ENCODE results near the gene ADARB1. TPM values are rescaled to one million over a fixed set of nuclear protein-coding genes. Genes with fewer than 3 reads are reported as not detected.

Gene ADARB1
- total RNA-seq, 1 experiment from 2014 or later = 14.6 TPM

DNA sequence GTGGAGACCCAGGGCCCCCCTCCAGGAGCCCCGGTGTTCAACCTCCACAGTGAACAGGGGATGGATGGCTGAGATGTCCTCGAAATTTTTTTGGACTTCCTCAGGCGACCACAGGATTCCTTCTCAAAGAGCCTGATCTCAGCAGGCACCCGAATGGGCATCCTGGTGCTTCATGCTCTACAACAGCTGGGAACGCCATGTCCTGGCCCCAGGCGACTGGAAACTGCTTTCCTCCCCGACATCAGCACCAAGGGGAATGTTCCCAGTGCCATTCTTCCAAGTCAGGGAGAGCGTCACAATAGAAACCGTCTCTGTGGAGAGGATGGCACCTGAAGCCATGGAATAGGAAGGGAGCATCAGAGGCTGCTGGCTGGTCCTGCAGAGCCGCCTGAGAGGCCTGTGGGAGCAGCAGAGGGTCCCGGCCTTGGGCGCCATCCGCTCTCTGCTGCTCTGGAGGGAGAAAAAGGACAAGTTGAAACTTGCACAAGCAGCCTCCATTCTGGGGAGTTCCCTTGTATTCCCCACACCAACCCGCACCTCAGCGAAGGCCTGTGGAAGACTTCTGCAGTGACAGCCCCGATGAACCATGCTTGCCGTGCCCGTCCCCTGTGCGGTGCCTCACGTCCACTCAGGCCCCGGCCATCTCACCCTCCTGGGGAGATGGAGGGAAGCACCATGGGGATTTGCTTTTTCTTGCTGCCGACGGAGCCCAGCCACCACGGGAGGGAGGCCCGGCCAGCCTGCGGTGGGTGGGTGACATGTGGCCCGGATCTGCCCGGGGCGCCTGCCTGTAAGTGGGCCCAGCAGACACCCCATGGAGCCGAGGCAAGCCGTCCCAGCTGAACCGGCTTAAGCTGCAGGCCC is 2.3 kb upstream of the ADARB1 start (continued):
- TF ChIP-seq HMGA2 (CRISPR knock-in tag; IDR thresholded peaks at IDR 0.05) = no peak
- TF ChIP-seq MXD4 (CRISPR knock-in tag; IDR thresholded peaks at IDR 0.05; ENCODE audit: borderline replicate concordance) = no peak
- TF ChIP-seq ZNF396 (CRISPR knock-in tag; IDR thresholded peaks at IDR 0.05; ENCODE audit: borderline replicate concordance) = no peak
- no peak for TF ChIP-seq TCF7 (CRISPR knock-in tag; IDR thresholded peaks at IDR 0.05; ENCODE audit: low read depth)

DNA sequence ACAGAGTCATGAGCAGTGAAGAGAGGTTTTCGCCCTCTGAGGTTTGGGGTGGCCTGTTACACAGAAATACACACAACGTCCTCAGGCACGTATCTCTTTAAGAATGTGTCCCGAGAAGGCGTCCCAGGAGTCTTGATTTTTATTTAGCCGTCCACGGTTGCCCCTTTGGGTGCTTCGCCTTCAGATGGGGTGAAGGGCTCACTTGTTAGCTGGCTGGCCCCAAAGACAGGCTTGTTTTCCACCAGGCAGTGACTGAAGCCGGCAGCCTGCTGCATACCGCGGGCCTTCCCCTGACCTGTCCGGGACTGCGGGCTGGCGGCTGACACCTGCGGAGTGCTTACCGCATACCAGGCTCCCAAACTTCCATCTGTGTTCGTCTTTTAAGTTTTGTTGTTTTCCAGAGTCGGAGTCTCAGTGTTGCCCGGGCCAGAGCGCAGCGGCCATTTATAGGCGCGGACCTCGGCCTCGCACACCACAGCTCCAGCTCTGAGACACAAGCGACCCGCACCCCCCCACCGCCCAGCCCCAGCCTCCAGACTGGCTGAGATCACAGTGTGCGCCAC is 1.6 kb upstream of the ADARB1 start:
- Mint-ChIP-seq H3K9me3 (no peaks in the 10 kb centered on the region), H3K4me1 (peaks cover 14% of the 10 kb centered on the region), H3K4me3 (peak overlapping the region; percentile 82), H3K36me3 (no peaks in the 10 kb centered on the region), H3K27ac (no peak overlapping the region), H3K27me3 (ENCODE audit: low read depth) (peaks cover 26% of the 10 kb centered on the region)
- ATAC-seq (peak; percentile 3; the same call in 1 of the 2 replicates), DNase-seq (ENCODE audit: low spot score) (no peak)
- CTCF ChIA-PET = interaction anchor here (1.1 to 2.9 kb wide), 8 partner anchors 18 to 123 kb away, joined by 3 to 14 read pairs (median 5); no protein-coding TSS in a partner anchor
- POLR2A ChIA-PET = interaction anchor here (0.5 kb wide), 1 partner anchor 8 kb away, joined by 3 read pairs; no protein-coding TSS in a partner anchor
- TF ChIP-seq ZBTB21 (CRISPR knock-in tag; IDR thresholded peaks at IDR 0.05; ENCODE audit: borderline replicate concordance) (no peak), ZNF671 (CRISPR knock-in tag; IDR thresholded peaks at IDR 0.05) (no peak), PRRX2 (CRISPR knock-in tag; IDR thresholded peaks at IDR 0.05) (no peak), RELA (CRISPR knock-in tag; IDR thresholded peaks at IDR 0.05; ENCODE audit: borderline replicate concordance) (no peak)
- TF ChIP-seq, protein P1, sequence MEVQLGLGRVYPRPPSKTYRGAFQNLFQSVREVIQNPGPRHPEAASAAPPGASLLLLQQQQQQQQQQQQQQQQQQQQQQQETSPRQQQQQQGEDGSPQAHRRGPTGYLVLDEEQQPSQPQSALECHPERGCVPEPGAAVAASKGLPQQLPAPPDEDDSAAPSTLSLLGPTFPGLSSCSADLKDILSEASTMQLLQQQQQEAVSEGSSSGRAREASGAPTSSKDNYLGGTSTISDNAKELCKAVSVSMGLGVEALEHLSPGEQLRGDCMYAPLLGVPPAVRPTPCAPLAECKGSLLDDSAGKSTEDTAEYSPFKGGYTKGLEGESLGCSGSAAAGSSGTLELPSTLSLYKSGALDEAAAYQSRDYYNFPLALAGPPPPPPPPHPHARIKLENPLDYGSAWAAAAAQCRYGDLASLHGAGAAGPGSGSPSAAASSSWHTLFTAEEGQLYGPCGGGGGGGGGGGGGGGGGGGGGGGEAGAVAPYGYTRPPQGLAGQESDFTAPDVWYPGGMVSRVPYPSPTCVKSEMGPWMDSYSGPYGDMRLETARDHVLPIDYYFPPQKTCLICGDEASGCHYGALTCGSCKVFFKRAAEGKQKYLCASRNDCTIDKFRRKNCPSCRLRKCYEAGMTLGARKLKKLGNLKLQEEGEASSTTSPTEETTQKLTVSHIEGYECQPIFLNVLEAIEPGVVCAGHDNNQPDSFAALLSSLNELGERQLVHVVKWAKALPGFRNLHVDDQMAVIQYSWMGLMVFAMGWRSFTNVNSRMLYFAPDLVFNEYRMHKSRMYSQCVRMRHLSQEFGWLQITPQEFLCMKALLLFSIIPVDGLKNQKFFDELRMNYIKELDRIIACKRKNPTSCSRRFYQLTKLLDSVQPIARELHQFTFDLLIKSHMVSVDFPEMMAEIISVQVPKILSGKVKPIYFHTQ (CRISPR knock-in tag; IDR thresholded peaks at IDR 0.05) = no peak
- TF ChIP-seq, protein P2, sequence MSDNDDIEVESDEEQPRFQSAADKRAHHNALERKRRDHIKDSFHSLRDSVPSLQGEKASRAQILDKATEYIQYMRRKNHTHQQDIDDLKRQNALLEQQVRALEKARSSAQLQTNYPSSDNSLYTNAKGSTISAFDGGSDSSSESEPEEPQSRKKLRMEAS (CRISPR knock-in tag; IDR thresholded peaks at IDR 0.05) = no peak
- TF ChIP-seq, protein P3, sequence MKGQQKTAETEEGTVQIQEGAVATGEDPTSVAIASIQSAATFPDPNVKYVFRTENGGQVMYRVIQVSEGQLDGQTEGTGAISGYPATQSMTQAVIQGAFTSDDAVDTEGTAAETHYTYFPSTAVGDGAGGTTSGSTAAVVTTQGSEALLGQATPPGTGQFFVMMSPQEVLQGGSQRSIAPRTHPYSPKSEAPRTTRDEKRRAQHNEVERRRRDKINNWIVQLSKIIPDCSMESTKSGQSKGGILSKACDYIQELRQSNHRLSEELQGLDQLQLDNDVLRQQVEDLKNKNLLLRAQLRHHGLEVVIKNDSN (CRISPR knock-in tag; IDR thresholded peaks at IDR 0.05) = no peak

- Mint-ChIP-seq H3K4me3 (peak overlapping the region; percentile 82), H3K27ac (peak overlapping the region; percentile 80; the same call in 1 of the 2 replicates), H3K36me3 (no peaks in the 10 kb centered on the region), H3K4me1 (peaks cover 14% of the 10 kb centered on the region), H3K9me3 (no peaks in the 10 kb centered on the region), H3K27me3 (ENCODE audit: low read depth) (peaks cover 30% of the 10 kb centered on the region)
- ATAC-seq (peak; percentile 36), DNase-seq (ENCODE audit: low spot score) (peak; percentile 54)
- POLR2A ChIA-PET = interaction anchor here (1.2 to 1.6 kb wide), 3 partner anchors 19 to 82 kb away, joined by 3 to 6 read pairs (median 3); no protein-coding TSS in a partner anchor
- CTCF ChIA-PET = interaction anchor here (1.0 to 2.9 kb wide), 11 partner anchors 19 to 123 kb away, joined by 3 to 14 read pairs (median 4); no protein-coding TSS in a partner anchor
- TF ChIP-seq, protein P4, sequence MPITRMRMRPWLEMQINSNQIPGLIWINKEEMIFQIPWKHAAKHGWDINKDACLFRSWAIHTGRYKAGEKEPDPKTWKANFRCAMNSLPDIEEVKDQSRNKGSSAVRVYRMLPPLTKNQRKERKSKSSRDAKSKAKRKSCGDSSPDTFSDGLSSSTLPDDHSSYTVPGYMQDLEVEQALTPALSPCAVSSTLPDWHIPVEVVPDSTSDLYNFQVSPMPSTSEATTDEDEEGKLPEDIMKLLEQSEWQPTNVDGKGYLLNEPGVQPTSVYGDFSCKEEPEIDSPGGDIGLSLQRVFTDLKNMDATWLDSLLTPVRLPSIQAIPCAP (CRISPR knock-in tag; IDR thresholded peaks at IDR 0.05) = no peak
- TF ChIP-seq, protein P5, sequence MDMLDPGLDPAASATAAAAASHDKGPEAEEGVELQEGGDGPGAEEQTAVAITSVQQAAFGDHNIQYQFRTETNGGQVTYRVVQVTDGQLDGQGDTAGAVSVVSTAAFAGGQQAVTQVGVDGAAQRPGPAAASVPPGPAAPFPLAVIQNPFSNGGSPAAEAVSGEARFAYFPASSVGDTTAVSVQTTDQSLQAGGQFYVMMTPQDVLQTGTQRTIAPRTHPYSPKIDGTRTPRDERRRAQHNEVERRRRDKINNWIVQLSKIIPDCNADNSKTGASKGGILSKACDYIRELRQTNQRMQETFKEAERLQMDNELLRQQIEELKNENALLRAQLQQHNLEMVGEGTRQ (CRISPR knock-in tag; IDR thresholded peaks at IDR 0.05) = no peak
- TF ChIP-seq TCF7 (CRISPR knock-in tag; IDR thresholded peaks at IDR 0.05; ENCODE audit: low read depth) = no peak
- TF ChIP-seq FOXP1 (CRISPR knock-in tag; IDR thresholded peaks at IDR 0.05; ENCODE audit: borderline replicate concordance) = no peak
- TF ChIP-seq, protein P6, sequence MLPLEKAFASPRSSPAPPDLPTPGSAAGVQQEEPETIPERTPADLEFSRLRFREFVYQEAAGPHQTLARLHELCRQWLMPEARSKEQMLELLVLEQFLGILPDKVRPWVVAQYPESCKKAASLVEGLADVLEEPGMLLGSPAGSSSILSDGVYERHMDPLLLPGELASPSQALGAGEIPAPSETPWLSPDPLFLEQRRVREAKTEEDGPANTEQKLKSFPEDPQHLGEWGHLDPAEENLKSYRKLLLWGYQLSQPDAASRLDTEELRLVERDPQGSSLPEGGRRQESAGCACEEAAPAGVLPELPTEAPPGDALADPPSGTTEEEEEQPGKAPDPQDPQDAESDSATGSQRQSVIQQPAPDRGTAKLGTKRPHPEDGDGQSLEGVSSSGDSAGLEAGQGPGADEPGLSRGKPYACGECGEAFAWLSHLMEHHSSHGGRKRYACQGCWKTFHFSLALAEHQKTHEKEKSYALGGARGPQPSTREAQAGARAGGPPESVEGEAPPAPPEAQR (CRISPR knock-in tag; IDR thresholded peaks at IDR 0.05) = no peak
- TF ChIP-seq, protein P1 (CRISPR knock-in tag; IDR thresholded peaks at IDR 0.05) = no peak
- TF ChIP-seq MXD4 (CRISPR knock-in tag; IDR thresholded peaks at IDR 0.05; ENCODE audit: borderline replicate concordance) = no peak
- no peak for TF ChIP-seq ESRRA (CRISPR knock-in tag; IDR thresholded peaks at IDR 0.05; ENCODE audit: borderline replicate concordance)
Observed at GRCh38 chr21:45073301-45074047, 906 bp upstream of the ADARB1 start.

All from WTC11 (cell line).